Lung (tissue), 12 donors: ENCODE measurements around the gene NUDT13. TPM values are rescaled to one million over a fixed set of nuclear protein-coding genes. Genes with fewer than 3 reads are reported as not detected.

ENCODE experiments used
- ATAC-seq: fragments of 200-7000 bp; cut with Tn5 transposase; one replicate; pipeline ENCODE4 v1.9.1; 2020; ENCODE audit warnings: moderate number of reproducible peaks; ENCODE audit not compliant: insufficient read depth, low FRiP score
- DNase-seq, 3 donors: peaks; one replicate each; pipeline ENCODE4 v3.0.0-alpha.2; 2013 to 2017
- H3K27ac ChIP-seq, 2 donors: one replicate each; pipeline ENCODE4 v1.5.1; 2013; ENCODE audit warnings: mild to moderate bottlenecking in 2 of 2, moderate library complexity in 2 of 2, control low read depth in 1 of 2, inconsistent platforms in 1 of 2, low read depth in 1 of 2, low read length in 1 of 2
- H3K27me3 ChIP-seq, 3 donors: one replicate each; pipeline ENCODE4 v1.5.1; 2013; ENCODE audit warnings: low read length in 2 of 3; ENCODE audit not compliant: control insufficient read depth in 3 of 3, insufficient read depth in 3 of 3
- H3K36me3 ChIP-seq, 4 donors: one replicate each; pipeline ENCODE4 v1.5.1; 2013; ENCODE audit warnings: low read length in 4 of 4, mild to moderate bottlenecking in 1 of 4, moderate library complexity in 1 of 4; ENCODE audit not compliant: control insufficient read depth in 4 of 4, insufficient read depth in 4 of 4
- H3K4me1 ChIP-seq, 5 donors: one replicate each; pipeline ENCODE4 v1.5.1; 2013; ENCODE audit warnings: low read length in 5 of 5, mild to moderate bottlenecking in 2 of 5, moderate library complexity in 1 of 5; ENCODE audit not compliant: control insufficient read depth in 5 of 5, insufficient read depth in 5 of 5
- H3K4me3 ChIP-seq: one replicate; pipeline ENCODE4 v1.5.1; 2013; ENCODE audit warnings: mild to moderate bottlenecking, control low read depth, moderate library complexity
- H3K9ac ChIP-seq, 2 donors: one replicate each; pipeline ENCODE4 v1.5.1; 2013; ENCODE audit warnings: low read length in 2 of 2, control low read depth in 1 of 2; ENCODE audit not compliant: insufficient read depth in 1 of 2
- H3K9me3 ChIP-seq, 4 donors: one replicate each; pipeline ENCODE4 v1.5.1; 2013; ENCODE audit warnings: low read length in 3 of 4, mild to moderate bottlenecking in 1 of 4, moderate library complexity in 1 of 4; ENCODE audit not compliant: control insufficient read depth in 4 of 4, insufficient read depth in 3 of 4
- WGBS, 2 donors: extraction: QIAGEN DNeasy Blood & Tissue Kit; methylation state at CpG; one replicate each; pipeline ENCODE4 v1.1.7; 2013; 5-methylcytosine and 5-hydroxymethylcytosine counted together
- polyA plus RNA-seq, 2 donors: library from polyadenylated mRNA; stranded (reverse); fragments of 200-250 nt; gene quantifications; one replicate each; pipeline ENCODE4 v1.2.1, GENCODE V29; 2013
- total RNA-seq, 2 donors: library from RNA; depleted of rRNA in 1 of 2; stranded (reverse); fragments of >200 nt in 1 of 2; gene quantifications; one replicate each; pipeline ENCODE4 v1.2.1, GENCODE V29; 2014 to 2021
- TF ChIP-seq, protein P1 (sequence below): IDR thresholded peaks from 2 replicates; pipeline ENCODE4 v1.5.1; 2012; ENCODE audit warnings: mild to moderate bottlenecking; ENCODE audit errors: control extremely low read depth, extremely low read depth
- donor health status: control.
- donor health status: control.
- donor health status: Bipolar disorder and iron deficiency.
- donor health status: healthy.
- donor health status: DM: yes; HTN: yes; CAD: no.

Gene NUDT13
- total and polyA plus RNA-seq, 4 donors, result 1.4 to 4.2 (median 3.1) TPM

DNA sequence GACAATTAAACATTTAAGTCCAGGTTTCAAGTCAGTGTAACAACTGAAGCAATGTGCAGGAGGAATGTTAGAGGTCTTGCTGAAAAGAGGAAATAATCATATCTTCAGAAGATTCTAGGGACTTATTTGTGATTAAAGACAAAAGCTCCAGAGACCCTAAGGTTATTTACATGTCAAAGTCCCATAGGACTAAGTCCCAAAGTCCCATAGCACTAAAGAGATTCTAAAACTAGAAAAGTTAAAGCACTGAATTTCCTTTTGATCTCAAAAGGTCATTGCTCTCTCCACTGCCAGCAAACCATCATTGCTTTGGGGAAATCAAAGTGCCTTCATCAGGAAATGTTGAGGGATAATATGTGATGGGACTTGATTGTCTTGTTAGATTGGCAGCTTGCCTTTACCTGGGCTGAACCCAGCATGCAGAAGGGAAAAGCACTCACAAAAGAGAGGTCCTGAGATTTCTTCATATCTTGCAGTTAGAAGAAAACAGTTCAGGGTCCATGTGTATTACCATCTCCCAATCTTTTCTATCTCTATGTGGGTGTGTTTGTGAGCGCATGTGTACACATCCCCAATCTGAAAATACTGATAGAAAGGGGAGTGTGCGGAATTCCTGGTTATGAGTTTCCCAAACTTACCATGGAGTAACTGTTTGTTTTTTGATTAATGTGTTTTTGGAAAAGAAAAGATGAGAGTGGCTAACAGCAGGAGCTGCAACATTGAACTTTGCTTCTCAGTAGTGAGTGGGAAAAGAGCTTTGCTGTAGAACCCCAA, 21.8 kb downstream of the NUDT13 start:
- no peak overlapping the region for H3K27ac ChIP-seq
- H3K4me3 ChIP-seq, result no peak overlapping the region
- 96 to 99% methylated on average over 2 of the region's 2 CpGs for WGBS, 2 donors
- TF ChIP-seq, protein P1, sequence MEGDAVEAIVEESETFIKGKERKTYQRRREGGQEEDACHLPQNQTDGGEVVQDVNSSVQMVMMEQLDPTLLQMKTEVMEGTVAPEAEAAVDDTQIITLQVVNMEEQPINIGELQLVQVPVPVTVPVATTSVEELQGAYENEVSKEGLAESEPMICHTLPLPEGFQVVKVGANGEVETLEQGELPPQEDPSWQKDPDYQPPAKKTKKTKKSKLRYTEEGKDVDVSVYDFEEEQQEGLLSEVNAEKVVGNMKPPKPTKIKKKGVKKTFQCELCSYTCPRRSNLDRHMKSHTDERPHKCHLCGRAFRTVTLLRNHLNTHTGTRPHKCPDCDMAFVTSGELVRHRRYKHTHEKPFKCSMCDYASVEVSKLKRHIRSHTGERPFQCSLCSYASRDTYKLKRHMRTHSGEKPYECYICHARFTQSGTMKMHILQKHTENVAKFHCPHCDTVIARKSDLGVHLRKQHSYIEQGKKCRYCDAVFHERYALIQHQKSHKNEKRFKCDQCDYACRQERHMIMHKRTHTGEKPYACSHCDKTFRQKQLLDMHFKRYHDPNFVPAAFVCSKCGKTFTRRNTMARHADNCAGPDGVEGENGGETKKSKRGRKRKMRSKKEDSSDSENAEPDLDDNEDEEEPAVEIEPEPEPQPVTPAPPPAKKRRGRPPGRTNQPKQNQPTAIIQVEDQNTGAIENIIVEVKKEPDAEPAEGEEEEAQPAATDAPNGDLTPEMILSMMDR, result no peak
- no peaks in the 10 kb centered on the region for H3K4me1 ChIP-seq
- DNase-seq (no peak), ATAC-seq (no peak)
- no peaks in the 10 kb centered on the region for H3K27me3 ChIP-seq
- H3K36me3 ChIP-seq, result peaks cover 15 to 41% (median 26%) of the 10 kb centered on the region in 4 donors
- no peak overlapping the region for H3K9ac ChIP-seq
- no peaks in the 10 kb centered on the region for H3K9me3 ChIP-seq

DNA sequence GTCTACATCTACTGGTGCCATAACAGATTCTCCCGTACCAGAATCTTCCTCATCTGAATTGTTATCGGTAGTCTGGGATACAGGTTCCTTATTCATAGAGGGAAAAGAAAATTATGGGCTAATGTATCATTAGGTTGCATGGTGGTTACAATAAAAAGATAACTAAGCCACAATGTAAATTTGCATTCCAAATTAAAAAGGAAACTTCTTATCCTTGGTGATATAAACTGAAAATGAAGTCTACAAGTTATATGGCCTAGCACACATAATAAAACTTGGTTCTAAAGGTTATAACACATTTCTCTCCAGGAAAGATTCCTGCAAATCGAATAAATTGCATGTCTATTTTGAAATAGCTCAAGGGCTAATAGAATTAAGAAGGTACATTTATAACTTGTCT, 24.5 kb downstream of the NUDT13 start:
- 95 to 98% methylated on average over 3 of the region's 3 CpGs for WGBS, 2 donors
- H3K36me3 ChIP-seq, result peaks cover 20 to 44% (median 34%) of the 10 kb centered on the region in 4 donors
- ATAC-seq, result no peak

DNA sequence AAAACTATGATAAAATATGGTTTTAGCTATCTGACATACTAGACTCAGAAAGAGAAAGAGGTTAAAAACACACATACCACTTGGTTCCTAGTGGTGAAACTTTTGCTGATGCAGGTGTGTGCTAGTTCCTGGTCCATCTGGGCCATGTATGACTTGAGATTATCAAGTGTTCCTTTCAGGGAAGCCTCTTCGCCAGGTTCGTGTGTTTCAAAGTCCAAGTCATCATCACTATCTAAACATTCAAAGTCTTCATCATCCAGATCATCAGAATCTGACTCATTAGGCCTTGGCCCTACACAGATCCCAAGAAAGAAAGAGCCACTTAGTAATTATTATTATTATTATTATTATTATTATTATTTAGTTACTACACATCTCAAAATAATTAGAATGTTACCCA, 26.4 kb downstream of the NUDT13 start:
- ATAC-seq (no peak), DNase-seq (no peak)
- Histone ChIP-seq H3K4me1 (no peaks in the 10 kb centered on the region), H3K9me3 (no peaks in the 10 kb centered on the region), H3K36me3 (peaks cover 23 to 35% (median 27%) of the 10 kb centered on the region in 4 donors), H3K27ac (no peak overlapping the region), H3K9ac (no peak overlapping the region), H3K4me3 (no peak overlapping the region), H3K27me3 (no peaks in the 10 kb centered on the region)
- 91 to 94% methylated on average over 2 of the region's 2 CpGs for WGBS, 2 donors
- TF ChIP-seq, protein P1, result no peak

More for the DNA sequence above, 24.5 kb downstream of the NUDT13 start:
- TF ChIP-seq, protein P1, result no peak
- Histone ChIP-seq H3K9me3 (no peaks in the 10 kb centered on the region), H3K4me3 (no peak overlapping the region), H3K27me3 (no peaks in the 10 kb centered on the region), H3K4me1 (no peaks in the 10 kb centered on the region), H3K27ac (no peak overlapping the region), H3K9ac (no peak overlapping the region)
- DNase-seq, result no peak
